GM19372 (cell line): ENCODE data around the gene MIPOL1.
"Not testable (repeated sequence)": the region's sequence is repeated elsewhere in the genome, so short reads cannot be mapped to it uniquely, and the experiment has no call there.

ENCODE experiments used
- ATAC-seq: cut with Tn5 transposase; IDR thresholded peaks from one replicate; pipeline ENCODE4 v1.9.1; 2021; ENCODE audit warnings: mild to moderate bottlenecking, low read depth, moderate library complexity; ENCODE audit not compliant: unreplicated experiment

MIPOL1 gene

DNA sequence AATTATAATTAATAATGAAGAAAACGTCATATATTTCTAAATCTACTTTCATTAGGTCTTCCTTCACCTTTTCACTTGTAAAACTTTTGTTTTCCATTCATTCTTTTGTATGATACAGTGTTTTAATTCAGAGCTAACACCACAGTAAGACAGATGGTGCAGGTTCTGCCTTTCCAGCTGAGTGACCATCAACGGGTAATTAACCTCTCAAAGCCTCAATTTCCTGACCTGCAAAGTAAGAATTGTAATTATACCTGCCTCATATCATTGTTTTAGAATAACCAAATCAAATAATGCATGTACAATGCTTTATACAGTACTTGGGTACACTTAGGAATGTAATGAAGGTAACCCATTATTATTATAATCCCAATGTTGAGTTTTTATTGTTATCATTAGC is 239.8 kb downstream of the MIPOL1 start:
- ATAC-seq = no peak

DNA sequence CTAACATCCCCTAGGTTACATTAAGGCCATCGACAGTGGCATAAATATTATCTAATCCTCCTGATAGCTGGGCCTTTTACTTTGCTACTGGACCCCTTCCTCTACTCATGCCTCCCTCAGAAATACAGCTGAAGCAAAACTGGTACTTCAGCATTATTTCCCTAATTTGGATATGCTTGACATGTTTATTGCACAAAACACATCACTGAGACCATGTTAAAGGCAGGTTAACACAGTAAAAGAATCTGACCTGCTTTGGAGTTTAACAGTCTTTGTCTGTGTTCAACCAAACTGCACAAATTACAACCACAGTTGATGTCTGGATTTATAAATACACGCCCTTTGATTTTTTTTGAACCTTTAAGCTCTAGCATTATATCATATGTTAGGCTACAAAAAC is 240.7 kb downstream of the MIPOL1 start:
- ATAC-seq = no peak

DNA sequence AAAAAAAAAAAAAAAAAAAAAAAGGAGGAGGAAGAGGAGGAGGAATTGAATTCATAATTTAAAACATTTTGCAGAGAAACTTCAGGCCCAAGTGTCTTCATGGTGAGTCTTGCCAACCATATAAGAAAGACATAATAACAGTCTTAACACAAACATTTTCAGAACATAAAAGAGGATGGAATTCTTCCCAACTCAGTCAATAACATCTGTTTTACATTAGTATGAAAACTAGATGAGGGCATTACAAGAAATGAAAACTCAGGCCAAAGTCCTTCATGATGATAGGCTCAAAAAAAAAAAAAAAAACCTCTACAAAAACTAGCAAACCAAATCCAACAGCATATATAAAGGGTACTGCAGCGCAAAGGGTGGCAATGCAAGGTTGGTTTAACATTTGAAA is 245.7 kb downstream of the MIPOL1 start:
- no peak for ATAC-seq

DNA sequence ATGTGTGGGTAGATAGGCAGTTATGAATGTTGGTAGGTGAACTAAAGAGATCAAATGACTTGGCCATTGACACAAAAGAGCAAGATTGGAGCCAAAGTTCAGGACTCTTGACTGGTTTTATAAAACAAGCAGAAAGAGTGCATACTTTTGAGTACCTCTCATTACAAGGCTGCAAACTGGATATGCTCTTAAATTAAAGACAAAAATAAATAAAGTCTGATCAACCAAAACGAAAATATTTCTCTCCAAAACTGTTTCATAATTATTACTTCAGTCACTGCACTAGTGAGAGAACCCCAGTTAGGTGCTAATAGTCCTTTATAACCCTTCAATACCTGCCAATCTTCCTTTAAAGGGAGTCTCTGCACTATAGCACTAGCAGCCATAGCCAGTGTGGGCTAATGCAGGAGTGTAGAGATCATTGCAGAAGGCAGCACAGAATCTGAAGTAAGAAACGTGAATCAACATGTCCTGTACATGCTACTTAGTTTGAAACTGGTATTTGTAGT is 250.2 kb downstream of the MIPOL1 start:
- ATAC-seq = no peak

DNA sequence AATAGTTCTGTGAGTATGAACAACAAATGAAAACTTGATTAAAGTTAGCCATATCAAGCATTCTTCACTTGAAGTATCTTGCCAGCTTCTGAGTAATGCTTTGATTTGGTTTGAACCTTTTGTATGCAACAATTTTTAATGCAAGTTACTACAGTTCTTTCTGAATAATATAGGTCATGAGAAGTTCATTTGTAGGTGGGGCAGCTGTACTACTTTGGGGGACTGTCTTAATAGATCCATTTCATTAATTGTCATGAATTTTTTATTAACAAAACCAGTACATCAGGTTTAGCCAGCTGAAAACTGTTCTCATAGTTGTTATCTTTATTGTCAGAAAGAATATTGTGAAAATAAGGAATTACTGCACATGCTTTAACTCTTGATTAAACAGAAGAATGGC is 254.6 kb downstream of the MIPOL1 start:
- no peak for ATAC-seq

DNA sequence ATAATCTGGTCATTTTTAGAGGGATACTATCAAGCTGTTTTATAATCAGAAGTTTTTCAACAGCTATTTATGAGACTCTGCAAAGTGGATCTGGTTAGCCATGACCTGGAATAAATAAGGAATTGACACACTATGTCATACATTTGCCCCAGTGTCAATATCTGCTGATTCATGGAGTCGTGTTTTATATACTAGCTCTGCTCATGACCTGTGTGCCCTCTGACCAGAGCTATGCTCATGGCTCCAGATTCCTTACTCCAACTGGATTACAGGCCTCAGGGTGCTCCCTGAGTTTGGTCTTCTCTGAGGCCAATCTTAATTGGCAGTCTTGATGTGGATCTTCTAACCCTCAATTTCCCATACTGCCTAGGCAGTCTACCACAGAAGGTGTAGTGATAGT is 256.2 kb downstream of the MIPOL1 start:
- ATAC-seq = no peak

DNA sequence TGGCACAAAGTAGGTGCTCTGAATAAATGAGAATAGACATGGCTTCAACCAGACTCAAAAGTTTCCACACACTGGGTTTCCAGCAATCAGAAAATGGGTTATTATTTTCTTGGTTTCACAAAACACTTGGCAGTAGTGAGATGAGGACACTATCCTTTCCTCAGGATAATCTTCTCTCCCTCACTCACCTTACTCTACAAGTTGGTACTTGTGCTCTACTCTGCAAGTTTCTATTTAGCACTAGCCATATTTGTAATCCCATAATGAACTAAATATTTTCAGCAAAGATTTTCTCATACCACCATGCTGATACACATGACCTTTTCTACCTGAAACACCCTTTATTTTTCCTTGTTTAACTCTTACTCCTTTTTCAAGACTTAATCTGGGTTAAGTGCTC is 259.6 kb downstream of the MIPOL1 start:
- no peak for ATAC-seq

DNA sequence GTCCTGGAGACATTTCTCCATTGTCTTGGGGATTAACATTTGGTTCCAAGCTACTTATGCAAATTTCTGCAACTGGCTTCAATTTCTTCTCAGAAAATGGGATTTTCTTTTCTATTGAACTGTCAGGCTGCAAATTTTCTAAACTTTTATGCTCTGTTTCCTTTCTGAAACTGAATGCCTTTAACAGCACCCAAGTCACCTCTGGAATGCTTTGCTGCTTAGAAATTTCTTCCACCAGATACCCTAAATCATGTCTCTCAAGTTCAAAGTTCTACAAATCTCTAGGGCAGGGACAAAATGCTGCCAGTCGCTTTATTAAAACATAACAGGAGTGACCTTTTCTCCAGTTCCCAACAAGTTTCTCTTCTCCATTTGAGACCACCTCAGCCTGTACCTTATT is 264.7 kb downstream of the MIPOL1 start:
- ATAC-seq = not testable (repeated sequence)

DNA sequence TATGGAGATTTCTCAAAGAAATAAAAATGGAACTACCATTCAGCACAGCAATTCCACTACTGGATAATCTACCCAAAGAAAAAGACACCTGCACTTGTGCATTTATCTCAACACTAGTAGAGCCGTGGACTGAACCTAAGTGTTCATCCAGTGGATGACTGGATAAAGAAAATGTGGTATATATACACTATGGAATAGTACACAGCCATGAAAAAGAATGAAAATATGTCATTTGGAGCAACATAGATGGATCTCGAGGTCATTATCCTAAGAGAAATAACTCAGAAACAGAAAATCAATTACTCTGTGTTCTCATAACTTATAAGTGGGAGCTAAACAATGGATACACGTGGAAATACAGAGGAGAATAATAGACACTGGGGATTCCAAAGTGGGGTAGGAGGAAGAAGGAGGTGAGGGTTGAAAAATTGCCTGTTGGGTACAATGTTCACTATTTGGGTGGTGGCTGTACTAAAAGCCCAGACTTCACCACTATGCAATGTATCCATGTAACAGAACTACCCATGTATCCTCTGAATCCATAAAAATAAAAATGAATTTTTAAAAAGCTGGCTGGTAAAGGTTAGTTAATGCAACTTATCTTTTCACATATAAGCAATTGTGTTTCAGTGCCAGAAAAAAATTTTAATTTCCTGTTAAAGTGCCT is 266.6 kb downstream of the MIPOL1 start:
- ATAC-seq = no peak

DNA sequence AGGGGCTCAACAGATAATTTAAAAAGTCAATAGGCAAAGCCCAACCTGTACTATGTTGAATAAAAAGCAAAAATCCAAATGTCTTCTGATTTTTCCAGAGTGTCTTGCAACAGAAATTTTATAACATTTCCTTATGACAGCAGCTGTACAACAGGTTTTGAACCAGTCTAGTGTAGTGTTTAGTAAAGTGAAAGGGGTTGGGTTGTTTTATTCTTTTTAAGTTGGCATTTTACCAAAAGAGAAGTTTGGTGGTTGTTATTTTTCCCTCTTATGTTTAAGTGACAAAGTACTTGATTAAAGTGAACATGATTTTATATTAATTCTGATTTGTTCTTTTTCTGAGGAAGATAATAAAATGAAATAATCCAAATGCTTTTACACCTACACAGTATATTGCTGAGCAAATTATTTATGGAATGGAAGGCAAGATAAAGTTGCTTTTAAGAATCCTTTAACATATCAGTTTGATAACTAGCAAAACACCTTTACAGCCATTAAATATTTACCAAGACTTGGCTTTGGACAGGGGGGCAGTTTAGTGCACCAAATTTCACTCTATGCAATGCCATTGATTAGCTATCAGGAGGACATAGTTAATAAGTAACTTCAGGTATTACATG is 268.4 kb downstream of the MIPOL1 start:
- ATAC-seq = no peak

DNA sequence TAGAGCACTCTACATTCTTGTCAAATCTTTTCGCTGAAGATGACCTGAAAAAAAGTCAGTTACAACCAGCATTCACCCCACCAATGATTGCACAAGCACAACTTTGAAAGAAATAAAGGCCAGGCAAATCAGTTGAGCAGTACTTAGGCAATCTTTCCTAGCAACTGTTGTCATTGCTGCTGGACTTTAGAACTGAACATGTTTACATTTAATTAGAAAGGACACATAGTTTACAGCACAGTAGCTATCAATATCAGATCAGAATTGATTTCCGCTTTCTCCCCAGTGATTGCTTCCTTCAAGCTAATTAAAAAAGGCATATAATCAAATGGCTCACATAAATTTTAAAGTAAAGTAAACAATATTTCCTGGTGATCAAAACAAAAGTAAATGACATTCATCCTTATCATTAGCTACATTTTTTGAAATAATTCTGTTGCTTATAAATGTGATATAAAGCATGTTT is 268.9 kb downstream of the MIPOL1 start:
- ATAC-seq = no peak

DNA sequence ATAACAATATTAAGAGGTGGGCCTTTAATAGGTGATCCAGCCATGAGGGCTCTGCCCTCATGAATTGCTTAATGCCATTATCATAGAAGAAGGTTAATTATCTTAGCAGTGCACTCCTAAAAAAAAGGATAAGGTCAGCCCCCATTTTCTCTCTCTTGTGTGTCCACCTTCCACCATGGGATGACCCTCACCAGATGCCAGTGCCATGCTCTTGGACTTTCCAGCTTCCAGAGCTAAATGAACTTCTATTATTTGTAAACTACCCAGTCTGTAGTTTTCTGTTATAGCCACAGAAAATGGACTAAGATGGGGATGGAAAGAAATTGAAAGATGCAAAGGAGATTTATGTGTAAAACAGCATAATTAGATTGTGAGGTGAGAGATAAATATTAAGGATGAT is 271.9 kb downstream of the MIPOL1 start:
- no peak for ATAC-seq

DNA sequence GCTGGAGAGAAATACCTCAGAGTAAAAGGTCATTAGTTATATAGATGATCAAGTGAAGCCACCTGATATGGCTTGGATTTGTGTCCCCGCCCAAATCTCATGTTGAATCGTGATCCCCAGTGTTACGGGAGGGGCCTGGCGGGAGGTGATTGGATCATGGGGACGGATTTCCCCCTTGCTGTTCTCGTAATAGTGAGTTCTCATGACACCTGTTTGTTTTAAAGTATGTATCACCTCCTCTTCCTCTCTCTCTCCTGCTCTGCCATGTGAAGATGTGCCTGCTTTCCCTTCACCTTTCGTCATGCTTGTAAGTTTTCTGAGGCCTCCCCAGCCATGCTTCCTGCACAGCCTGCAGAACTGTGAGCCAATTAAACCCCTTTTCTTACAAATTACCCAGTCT is 272.5 kb downstream of the MIPOL1 start:
- ATAC-seq = no peak

DNA sequence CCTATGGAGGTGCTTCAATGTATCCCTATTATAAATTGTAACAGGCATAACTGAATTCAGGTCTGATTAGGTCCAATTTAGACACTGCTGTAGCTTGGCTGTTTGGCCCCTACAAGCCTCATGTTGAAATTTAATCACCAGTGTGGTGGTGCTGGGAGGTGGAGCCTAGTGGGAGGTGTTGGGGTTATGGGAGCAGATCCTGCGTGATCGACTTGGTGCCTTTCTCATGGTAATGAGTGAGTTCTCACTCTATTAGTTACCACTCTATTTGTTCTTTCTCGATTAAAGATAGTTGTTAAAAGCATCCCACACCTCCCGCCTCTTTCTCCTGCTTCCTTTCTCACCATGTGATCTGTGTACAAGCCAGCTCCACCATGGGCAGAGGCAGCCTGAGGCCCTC is 275.2 kb downstream of the MIPOL1 start:
- ATAC-seq = no peak

DNA sequence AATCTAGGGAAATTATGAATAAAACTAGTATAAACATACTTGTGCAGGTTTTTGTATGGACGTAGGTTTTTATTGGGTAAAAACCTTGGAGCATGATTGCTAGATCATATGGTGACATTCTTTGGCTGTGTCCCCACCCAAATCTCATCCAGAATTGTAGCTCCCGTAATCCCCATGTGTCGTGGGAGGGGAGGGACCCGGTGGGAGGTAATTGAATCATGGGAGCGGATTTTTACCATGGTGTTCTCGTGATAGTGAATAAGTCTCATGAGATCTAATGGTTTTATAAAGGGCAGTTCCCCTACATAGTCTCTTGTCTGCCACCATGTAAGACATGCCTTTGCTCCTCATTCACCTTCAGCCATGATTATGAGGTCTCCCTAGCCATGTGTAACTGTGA is 276.5 kb downstream of the MIPOL1 start:
- no peak for ATAC-seq

DNA sequence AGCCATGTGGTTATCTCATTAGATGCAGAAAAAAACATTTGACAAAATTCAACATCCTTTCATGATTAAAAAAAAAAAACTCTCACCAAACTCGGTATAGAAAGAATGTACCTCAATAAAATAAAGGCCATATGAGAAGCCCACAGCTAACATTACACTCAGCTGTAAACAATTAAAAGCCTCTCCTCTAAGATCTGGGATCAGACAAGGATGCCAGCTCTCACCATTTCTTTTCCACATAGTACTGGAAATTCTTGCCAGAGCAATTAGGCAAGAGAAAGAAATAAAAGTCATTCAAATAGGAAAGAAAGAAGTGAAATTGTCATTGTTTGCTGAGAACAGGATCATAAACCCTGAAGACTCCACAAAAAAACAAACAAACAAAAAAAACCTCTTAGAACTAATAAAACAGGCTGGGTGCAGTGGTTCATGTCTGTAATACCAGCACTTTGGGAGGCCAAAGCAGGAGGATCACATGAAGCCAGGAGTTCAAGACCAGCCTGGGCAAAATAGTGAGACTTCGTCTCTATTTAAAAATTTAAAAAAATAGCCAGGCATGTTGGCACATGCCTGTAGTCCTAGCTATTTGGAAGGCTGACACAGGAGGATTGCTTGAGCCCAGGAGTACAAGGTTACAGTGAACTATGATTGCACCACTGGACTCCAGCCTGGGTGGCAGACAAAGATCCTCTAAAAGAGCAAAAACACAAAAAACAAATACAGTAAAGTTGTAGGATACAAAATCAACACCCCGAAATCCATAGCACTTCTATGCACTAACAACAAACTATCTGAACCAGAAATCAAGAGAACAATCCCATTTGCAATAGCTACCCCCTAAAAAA is 282.9 kb downstream of the MIPOL1 start:
- no peak for ATAC-seq

DNA sequence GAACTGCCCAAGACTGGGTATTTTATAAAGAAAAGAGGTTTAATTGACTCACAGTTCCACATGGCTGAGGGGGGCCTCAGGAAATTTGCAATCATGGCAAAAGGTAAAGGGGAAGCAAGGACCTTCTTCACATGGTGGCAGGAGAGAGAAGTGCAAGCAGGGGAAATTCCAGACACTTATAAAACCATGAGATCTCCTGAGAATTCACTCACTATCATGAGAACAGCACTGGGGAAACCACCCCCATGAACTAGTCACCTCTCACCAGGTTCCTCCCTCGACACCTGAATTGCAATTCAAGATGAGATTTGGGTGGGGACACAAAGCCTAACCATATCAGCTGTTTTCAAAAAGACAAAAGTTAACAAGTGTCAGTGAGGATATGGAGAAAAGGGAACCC is 284.7 kb downstream of the MIPOL1 start:
- ATAC-seq = no peak

DNA sequence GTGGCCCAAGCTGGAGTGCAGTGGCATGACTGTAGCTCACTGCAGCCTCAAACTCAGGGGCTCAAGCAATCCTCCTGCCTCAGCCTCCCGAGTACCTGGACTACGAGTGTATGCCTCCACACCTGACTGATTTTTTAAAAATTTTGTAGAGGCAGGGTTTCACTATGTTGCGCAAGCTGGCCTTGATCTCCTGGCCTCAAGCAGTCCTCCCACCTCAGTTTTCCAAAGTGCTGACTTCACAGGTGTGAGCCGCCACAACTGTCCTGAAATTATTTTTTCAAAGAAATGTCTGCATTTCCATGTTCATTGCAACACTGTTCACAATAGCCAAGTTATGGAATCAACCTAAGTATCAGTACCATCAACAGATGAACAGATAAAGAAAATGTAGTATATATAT is 285.9 kb downstream of the MIPOL1 start:
- no peak for ATAC-seq

DNA sequence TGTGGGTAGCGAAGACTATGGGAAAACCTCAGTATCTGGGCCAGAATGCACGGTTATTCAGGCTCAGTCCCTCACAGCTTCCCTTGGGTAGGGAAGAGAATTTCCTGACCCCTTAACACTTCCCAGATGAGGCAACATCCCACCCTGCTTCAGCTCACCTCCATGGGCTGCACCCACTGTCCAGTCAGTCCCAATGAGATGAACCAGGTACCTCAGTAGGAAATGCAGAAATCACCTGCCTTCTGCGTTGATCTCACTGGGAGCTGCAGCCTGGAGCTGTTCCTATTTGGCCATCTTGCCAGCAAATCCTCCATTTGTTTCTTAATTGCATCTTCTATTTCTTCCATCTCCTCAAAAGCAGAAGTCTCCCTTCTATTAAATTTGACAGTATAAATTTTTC is 292.9 kb downstream of the MIPOL1 start:
- no peak for ATAC-seq

DNA sequence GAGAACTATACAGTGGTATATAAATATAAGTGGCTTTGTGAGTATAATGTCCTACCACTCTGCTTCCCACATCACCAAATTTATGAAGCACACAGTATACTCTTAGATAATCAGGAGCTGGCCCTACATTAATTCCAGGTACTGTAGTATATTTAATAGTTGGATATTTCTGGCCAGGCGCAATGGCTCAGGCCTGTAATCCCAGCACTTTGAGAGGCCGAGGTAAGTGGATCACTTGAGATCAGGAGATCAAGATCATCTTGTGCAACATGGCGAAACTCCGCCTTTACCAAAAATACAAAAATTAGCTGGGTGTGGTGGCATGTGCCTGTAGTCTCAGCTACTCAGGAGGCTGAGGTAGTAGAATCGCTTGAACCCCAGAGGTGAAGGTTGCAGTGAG is 293.3 kb downstream of the MIPOL1 start:
- no peak for ATAC-seq

DNA sequence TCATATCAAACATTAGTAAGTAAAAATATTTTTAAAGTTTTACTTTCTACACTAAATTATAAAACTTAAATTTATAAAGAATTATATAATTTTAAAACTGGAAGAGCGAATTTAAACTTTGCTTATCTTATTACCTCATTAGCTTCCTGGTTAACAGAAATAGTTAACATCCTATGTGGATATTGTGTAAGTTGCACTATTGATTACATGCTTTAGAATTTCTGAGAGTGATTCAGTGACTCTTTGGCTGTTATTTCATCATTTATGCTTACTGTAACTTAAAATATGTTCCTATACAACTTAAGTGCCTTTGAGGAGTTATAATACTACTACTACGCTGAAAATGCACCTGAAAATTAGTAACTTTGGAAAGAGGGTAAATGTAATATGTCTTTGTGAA is 295.9 kb downstream of the MIPOL1 start:
- ATAC-seq = no peak
